ENCODE measurements around the gene PAX5.

DNA sequence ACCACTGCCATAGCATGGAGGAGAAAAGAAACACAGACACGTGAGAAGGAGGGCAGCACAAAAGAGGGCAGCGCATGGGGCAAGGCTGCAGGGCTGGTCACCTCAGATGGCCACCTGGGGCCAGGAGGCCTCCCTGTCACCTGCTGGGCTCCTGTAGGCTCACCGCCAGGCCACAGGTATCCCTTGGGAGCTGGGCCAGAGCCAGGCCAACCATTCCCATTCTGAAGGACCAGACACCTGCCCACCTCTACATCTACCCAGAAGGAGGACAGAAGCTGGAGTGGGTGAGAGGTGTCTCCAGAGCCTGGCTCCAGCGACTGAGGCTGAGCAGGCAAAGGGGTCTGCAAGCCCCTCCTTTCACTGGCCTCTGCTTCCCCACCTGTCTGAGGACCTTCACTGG lies 103.1 kb downstream of the PAX5 start:
- TF ChIP-seq CTCF (IDR thresholded peaks at IDR 0.05), result no peak
- no peak for TF ChIP-seq POLR2A (IDR thresholded peaks at IDR 0.05)
